Measurements from ENCODE around the gene IQSEC1. TPM values are rescaled to one million over a fixed set of nuclear protein-coding genes. Genes with fewer than 3 reads are reported as not detected.

Gene IQSEC1
- total RNA-seq, 1 experiment from 2014 or later: 28.1 TPM

- POLR2A ChIA-PET: no interaction called here
- Histone ChIP-seq H3K27ac (ENCODE audit: low read depth, low read length) (no peak overlapping the region), H3K9ac (ENCODE audit: low read length) (no peak overlapping the region), H3K9me2 (ENCODE audit: insufficient read depth) (no peaks in the 10 kb centered on the region), H3K9me3 (ENCODE audit: control insufficient read depth in 1 of 2, insufficient read depth in 1 of 2, low read depth in 1 of 2, low read length in 2 of 2) (no peaks in the 10 kb centered on the region), H3K79me2 (ENCODE audit: insufficient read depth, low read length) (peaks cover 44% of the 10 kb centered on the region; the same call in 1 of the 2 replicates), H2AFZ (ENCODE audit: low read depth, low read length, poor library complexity, severe bottlenecking) (no peak overlapping the region), H3K4me2 (ENCODE audit: low read length) (no peak overlapping the region), H3K4me3 (replicated peaks in 1 of 2; ENCODE audit: low read depth in 1 of 2, low read length in 2 of 2) (no peak overlapping the region), H4K20me1 (ENCODE audit: insufficient read depth) (no peaks in the 10 kb centered on the region), H3K27me3 (ENCODE audit: insufficient read depth, low read length) (no peaks in the 10 kb centered on the region), H3K36me3 (ENCODE audit: control insufficient read depth in 1 of 2, insufficient read depth in 2 of 2, low read length in 2 of 2) (no peaks in the 10 kb centered on the region), H3K4me1 (ENCODE audit: control insufficient read depth in 1 of 2, insufficient read depth in 2 of 2, low read length in 2 of 2) (no peaks in the 10 kb centered on the region)
- ATAC-seq (no peak), DNase-seq (ENCODE audit: low read depth, low spot score) (no peak)
- RAD21 ChIA-PET (ENCODE audit: low non-redundant PET in 1 of 2, low total read pairs in 2 of 2, uncharacterized antibody in 2 of 2, unreplicated experiment in 2 of 2): no interaction called here
- BruUV-seq (replicated peaks): no TSS peak
- TF ChIP-seq REST (IDR thresholded peaks at IDR 0.05; ENCODE audit: low read depth) (no peak), JUND (IDR thresholded peaks at IDR 0.05) (no peak), CTCF (IDR thresholded peaks at IDR 0.05 in 2 of 3, conservative IDR thresholded peaks at IDR 0.05 in 1 of 3; ENCODE audit: borderline replicate concordance in 1 of 3, insufficient read depth in 1 of 3, low read depth in 2 of 3, low read length in 2 of 3) (no peak), SIN3A (IDR thresholded peaks at IDR 0.05; ENCODE audit: low read depth) (no peak), POLR2AphosphoS5 (IDR thresholded peaks at IDR 0.05; ENCODE audit: low read depth, low read length) (no peak), ATF3 (IDR thresholded peaks at IDR 0.05) (no peak), ZBTB33 (IDR thresholded peaks at IDR 0.05; ENCODE audit: extremely low read depth, insufficient replicate concordance, low read length) (no peak), CBX3 (IDR thresholded peaks at IDR 0.05; ENCODE audit: low read depth) (no peak), MAX (IDR thresholded peaks at IDR 0.05) (no peak)
- intact Hi-C loops (cut with micrococcal nuclease): no loop called here
- CTCF ChIA-PET: no interaction called here
These were observed 113.3 kb downstream of the IQSEC1 start for GRCh38 chr3:12959838-12960378.
